HG03060 (cell line): ENCODE results near the gene ABCC6.
"Not testable (repeated sequence)": the region's sequence is repeated elsewhere in the genome, so short reads cannot be mapped to it uniquely, and the experiment has no call there.

Experiments used
- ATAC-seq: cut with Tn5 transposase; IDR thresholded peaks from one replicate; pipeline ENCODE4 v1.9.1; 2021; ENCODE audit warnings: low read depth, moderate number of reproducible peaks; ENCODE audit not compliant: unreplicated experiment

ABCC6 gene

GRCh38 chr16:16163571-16163970, 59.7 kb downstream of the ABCC6 start:
- no peak for ATAC-seq

DNA sequence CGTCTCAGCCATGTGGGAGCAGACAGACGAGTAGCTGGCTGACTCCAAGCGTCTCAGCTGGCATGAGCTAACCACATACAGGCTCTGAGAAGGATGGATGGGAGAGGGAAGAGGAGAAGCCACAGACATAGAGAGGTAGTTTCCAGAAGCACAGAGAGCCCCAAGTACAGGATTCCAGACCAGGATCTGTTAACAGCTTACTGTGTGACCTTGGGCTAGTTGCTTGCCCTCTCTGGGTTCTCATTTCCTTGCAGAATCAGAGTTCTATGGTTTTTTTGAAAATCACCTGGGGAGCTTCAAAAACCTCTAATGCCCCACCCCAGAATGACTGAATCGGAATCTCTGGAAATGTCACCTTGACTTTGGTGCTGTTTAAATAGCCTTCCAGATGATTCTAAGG, 60.2 kb downstream of the ABCC6 start:
- no peak for ATAC-seq

DNA sequence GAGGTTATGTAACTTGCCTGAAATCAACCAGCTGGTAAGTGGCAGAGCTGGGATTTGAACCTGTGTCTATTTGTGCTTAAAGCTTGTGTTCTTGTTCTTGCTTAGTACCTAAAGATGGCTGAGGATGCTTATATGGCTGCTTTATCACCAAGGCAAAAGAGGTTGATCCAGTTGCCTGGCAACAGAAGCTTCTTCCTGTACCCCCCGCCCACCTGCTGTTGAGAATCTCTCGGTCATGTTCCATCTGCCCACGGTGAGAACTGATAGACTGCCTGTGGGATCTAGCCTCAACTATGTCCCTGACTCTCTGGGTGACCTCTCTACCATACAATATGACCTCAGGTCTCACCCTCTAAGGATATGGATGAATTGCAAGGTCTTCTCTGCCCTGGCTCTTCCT, 60.7 kb downstream of the ABCC6 start:
- no peak for ATAC-seq

DNA sequence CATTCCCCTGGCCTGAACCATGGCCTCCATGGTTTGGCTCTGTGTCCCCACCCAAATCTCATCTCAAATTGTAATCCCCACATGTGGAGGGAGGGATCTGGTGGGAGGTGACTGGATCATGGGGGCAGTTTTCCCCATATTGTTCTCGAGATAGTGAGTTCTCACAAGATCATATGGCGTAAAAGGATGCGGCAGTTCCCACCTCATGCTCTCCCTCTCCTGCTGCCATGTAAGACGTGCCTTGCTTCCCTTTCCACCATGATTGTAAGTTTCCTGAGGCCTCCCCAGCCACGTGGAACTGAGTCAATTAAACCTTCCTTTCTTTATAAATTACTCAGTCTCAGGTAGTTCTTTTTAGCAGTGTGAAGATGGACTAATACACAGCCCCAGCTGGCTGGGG, 61.5 kb downstream of the ABCC6 start:
- not testable (repeated sequence) for ATAC-seq

- no peak for ATAC-seq
Measured at GRCh38 chr16:16161319-16161718, 62.0 kb downstream of the ABCC6 start.

GRCh38 chr16:16159662-16160061, 63.6 kb downstream of the ABCC6 start:
- no peak for ATAC-seq

GRCh38 chr16:16158741-16159374, 64.4 kb downstream of the ABCC6 start:
- no peak for ATAC-seq

- no peak for ATAC-seq
Measured at GRCh38 chr16:16158082-16158658, 65.1 kb downstream of the ABCC6 start.

DNA sequence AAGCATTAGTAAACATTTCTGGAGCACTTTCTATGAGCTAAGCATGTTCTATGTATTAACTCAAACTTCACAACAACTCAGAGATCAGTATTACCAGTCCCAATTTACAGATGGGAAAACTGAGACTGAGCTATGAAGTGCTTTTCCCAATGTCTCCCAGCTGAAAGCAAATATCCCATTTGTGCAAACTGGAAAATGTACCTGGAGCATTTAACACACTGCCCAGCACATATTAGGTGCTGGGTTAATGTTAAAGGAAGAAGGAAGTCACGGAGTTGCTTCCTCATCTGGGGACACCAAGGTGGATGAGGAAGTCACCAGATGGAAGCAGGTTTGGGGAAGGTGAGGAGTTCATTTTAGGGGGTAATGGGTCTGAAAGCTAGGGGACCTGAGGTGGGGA, 66.1 kb downstream of the ABCC6 start:
- no peak for ATAC-seq

- ATAC-seq: no peak
Measured at GRCh38 chr16:16155234-16155633, 68.1 kb downstream of the ABCC6 start.

DNA sequence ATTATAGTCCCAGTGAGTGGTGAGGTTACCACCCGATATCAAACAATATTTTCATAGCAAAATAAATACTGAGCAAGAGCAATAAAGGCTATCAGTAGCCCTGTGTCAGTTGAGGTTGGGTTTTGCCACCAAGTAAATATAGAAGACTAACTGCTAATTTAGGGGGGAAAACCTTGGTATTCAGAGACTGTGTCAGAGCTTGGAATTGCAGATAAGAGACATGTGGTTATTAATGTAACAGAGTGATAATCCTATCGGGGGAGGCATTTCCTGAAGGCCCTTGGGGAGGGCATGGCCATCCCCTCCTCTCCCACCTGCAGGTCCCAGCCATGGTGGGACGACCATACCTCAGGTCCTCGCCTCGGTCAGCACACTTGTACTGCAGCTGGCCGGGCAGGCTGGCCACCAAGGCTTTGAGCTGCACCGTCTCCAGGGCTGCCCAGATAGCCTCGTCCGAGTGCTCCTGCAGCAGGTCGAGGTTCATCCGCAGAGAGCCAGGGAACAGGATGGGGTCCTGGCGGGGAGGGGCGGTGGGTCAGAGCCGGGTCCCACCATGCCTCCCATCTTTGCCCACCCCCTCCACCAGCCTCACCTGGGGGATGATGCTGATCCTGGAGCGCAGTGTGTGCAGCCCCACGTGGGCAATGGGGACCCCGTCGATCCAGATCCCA, 68.9 kb downstream of the ABCC6 start:
- ATAC-seq: no peak

GRCh38 chr16:16153000-16153399, 70.3 kb downstream of the ABCC6 start:
- not testable (repeated sequence) for ATAC-seq

GRCh38 chr16:16151315-16151714, 72.0 kb downstream of the ABCC6 start:
- ATAC-seq: no peak

DNA sequence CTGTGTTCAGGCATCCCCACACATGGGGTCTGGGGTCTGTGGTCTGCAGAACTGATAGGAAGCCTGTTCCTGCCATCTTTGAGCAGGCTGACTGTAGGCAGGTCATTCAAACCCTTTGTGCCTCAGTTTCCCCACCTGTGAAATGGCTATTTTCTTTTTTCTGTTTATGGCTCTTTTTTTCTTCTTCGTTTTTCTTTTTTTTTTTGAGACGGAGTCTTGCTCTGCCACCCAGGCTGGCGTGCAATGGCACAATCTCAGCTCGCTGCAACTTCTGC, 72.5 kb downstream of the ABCC6 start:
- ATAC-seq: no peak

- no peak for ATAC-seq
Measured at GRCh38 chr16:16150117-16150877, 73.0 kb downstream of the ABCC6 start.

GRCh38 chr16:16149710-16150116, 73.6 kb downstream of the ABCC6 start:
- ATAC-seq: no peak

- ATAC-seq: no peak
Measured at GRCh38 chr16:16148755-16149154, 74.5 kb downstream of the ABCC6 start.

GRCh38 chr16:16148000-16148599, 75.2 kb downstream of the ABCC6 start:
- ATAC-seq: not testable (repeated sequence)

DNA sequence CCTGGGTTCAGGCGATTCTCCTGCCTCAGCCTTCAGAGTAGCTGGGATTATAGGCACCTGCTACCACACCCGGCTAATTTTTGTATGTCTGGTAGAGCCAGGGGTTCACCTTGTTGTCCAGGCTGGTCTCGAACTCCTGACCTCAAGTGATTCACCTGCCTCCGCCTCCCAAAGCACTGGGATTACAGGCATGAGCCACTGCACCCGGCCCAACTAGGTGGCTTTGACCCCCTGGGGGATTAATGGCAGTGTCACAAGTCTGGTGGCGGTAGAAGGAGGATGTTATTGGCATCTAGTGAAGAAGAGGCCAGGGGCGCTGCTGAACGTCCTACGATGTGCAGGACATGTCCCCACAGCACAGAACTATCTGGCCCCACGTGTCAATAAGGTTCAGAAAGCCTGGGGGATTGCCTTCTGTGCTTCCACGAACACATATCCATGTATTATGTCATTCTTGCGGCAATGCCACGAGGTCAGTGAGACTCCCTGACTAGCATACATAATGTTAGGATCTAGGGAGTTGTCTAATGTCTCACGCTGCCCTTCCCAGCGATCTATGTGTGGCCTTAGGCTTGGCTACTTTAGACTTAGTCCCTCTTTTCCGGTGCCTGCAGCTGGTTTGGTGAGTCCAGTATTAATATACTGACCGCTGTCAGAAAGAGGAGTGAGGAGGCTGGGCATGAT, 75.8 kb downstream of the ABCC6 start:
- no peak for ATAC-seq
